Measurements from ENCODE around the gene LOX. TPM values are rescaled to one million over a fixed set of nuclear protein-coding genes. Genes with fewer than 3 reads are reported as not detected.

LOX gene
- total and polyA plus RNA-seq, 9 of the 15 experiments (the other 6 are each of a cell fraction or from before 2014, with no cell fraction given), result 0.06 to 0.09 TPM; not detected in 7

GRCh38 chr5:122107016-122107415 is 29.0 kb upstream of the LOX start (continued):
- TF ChIP-seq MGA (IDR thresholded peaks at IDR 0.05) (no peak), ATF2 (CRISPR knock-in tag; IDR thresholded peaks at IDR 0.05) (no peak)

Measured in K562 (cell line).